BE2C (cell line): ENCODE data around the gene UBE2G2.

ENCODE experiments used
- DNase-seq: peaks from one replicate; pipeline ENCODE4 v3.0.0-alpha.2; 2020
- H3K27me3 ChIP-seq: fragments of 250-450 bp; sonication (Bioruptor Pico); 2 replicates; pipeline ENCODE4 v1.5.1; 2020; ENCODE audit warnings: mild to moderate bottlenecking
- H3K36me3 ChIP-seq: fragments of 250-450 bp; sonication (Bioruptor Pico); 2 replicates; pipeline ENCODE4 v1.5.1; 2020; ENCODE audit warnings: mild to moderate bottlenecking
- H3K4me1 ChIP-seq: fragments of 250-450 bp; sonication (Bioruptor Pico); 2 replicates; pipeline ENCODE4 v1.5.1; 2020
- H3K4me3 ChIP-seq: 2 replicates; pipeline ENCODE4 v1.5.1; 2011; ENCODE audit warnings: low read depth, low read length
- H3K9me3 ChIP-seq: fragments of 250-450 bp; sonication (Bioruptor Pico); 2 replicates; pipeline ENCODE4 v1.5.1; 2020
- TF ChIP-seq, protein P1 (sequence below): IDR thresholded peaks from 2 replicates; pipeline ENCODE4 v1.5.1; 2012; ENCODE audit warnings: mild to moderate bottlenecking, low read depth, low read length

The UBE2G2 gene

DNA sequence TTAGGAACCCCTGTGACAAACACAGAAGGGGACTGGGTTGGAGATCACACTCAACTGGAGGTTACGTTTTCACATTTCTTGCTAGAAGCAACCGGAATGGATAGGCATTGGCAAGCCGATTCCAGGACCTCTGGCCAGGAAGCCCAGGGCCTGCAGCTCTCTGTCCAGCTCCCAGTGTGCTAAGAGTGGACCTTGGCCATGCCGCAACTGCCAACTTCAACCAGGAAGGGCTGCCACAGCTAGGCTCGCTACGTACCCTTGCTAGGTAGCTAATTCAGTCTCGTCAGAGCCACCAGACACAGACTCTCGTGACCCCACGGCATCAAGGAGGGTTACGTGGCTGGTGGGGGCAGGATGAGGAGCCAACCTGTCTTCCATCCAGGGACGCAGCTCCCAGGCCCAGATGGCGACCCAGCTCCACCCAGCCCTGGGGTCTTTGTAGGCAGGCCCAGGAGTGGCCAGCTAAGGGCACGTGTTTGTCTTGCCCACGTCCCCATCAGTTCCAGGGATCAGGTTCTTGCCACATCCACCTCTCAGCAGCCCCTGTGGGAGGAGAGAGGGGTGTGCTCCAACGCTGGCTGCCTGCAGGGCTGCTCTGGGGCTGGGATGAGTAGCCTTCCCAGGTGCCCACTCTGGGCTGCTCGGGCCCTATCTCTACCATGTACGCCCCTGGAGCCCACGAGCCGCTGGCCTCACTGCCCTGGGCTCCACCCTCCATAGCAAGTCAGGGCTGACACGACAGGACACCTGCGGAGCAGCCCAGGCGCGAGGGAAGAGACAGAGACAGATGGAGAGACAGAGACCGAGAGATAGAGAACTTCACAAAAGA lies 39.2 kb downstream of the UBE2G2 start:
- no peaks in the 10 kb centered on the region for H3K27me3 ChIP-seq

DNA sequence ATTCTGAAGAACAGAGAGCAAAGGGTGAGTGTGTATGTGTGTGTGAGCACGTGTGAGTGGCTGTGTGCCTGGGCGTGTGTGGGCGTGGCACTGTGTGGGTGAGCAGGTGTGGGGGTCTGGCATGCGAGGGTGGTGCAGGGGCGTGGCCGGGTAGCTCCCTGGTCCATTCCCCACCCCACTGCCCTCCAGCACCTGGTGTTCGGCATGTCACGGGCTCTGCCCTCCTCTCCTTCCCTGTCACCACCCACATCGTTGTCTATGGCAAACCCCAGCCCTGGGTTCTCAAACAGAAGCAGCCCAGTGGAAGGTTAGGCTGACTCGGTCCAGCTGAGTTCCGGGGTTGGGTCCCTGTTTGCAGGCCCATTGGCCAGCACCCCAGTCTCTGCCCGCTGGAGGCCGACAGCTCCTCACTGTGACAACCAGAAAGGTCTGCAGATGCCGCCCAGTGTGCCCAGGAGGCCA lies 39.8 kb downstream of the UBE2G2 start:
- Histone ChIP-seq H3K9me3 (no peaks in the 10 kb centered on the region), H3K27me3 (no peaks in the 10 kb centered on the region), H3K36me3 (no peaks in the 10 kb centered on the region), H3K4me1 (no peaks in the 10 kb centered on the region), H3K4me3 (no peak overlapping the region)
- TF ChIP-seq, protein P1, sequence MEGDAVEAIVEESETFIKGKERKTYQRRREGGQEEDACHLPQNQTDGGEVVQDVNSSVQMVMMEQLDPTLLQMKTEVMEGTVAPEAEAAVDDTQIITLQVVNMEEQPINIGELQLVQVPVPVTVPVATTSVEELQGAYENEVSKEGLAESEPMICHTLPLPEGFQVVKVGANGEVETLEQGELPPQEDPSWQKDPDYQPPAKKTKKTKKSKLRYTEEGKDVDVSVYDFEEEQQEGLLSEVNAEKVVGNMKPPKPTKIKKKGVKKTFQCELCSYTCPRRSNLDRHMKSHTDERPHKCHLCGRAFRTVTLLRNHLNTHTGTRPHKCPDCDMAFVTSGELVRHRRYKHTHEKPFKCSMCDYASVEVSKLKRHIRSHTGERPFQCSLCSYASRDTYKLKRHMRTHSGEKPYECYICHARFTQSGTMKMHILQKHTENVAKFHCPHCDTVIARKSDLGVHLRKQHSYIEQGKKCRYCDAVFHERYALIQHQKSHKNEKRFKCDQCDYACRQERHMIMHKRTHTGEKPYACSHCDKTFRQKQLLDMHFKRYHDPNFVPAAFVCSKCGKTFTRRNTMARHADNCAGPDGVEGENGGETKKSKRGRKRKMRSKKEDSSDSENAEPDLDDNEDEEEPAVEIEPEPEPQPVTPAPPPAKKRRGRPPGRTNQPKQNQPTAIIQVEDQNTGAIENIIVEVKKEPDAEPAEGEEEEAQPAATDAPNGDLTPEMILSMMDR, result no peak
- no peak for DNase-seq

More for the DNA sequence above, 39.2 kb downstream of the UBE2G2 start:
- Histone ChIP-seq H3K9me3 (no peaks in the 10 kb centered on the region), H3K4me1 (no peaks in the 10 kb centered on the region), H3K36me3 (no peaks in the 10 kb centered on the region), H3K4me3 (no peak overlapping the region)
- TF ChIP-seq, protein P1, result no peak
- no peak for DNase-seq

DNA sequence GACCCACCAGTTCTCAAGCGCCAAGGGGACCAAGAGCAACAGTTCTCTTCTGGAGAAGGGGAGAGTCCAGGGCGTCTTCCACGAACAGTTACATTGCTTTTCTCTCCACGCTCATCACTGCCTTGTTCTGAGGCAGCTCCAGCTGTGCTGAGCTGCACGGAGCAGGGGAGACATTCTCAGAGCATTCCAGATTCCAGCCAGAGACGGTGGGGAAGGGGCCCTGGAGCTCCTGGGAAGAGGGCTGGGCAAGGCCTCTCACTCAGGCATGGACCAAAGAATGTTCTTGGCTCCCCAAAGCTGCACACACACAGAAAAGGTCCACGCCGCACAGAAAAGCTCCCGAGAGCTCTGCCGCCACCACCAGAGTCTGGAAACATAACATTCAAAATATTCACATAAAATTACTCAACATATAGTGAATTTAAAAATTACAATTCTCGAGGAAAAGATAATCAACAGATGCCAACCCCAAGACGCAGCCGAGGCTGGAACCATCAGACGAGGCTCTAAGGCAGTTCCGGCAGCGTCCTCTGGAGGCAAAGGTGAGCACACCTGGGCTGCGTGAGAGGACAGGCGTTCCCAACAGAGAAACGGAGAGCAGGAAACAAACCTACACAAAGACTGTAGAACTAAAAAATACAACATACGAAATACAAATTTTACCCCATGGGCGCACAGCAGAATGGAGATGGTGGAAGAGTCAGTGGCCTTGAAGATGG lies 40.5 kb downstream of the UBE2G2 start:
- Histone ChIP-seq H3K4me3 (no peak overlapping the region), H3K27me3 (no peaks in the 10 kb centered on the region), H3K36me3 (no peaks in the 10 kb centered on the region), H3K9me3 (no peaks in the 10 kb centered on the region), H3K4me1 (no peaks in the 10 kb centered on the region)
- TF ChIP-seq, protein P1, result peak; percentile 41
- no peak for DNase-seq

DNA sequence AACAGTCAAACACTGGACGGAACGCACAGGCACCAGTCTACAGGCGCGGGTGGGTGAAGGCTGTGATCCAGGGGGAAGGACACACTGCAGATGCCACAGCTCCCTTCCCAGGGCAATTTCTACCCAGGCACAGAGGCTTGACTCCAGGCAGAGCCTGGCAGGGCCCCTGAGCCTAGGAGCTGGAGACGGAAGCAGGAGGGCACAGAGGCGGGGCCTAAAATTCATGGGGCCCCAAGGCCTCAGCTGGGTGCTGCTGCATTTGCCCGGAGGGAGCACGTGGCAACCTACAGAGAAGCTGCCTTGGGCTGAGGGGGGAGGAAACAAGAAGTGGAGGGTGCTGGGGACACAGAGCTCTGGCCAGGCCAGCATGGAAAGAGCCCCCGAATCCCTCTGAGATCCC lies 41.2 kb downstream of the UBE2G2 start:
- DNase-seq, result no peak
- H3K9me3 ChIP-seq, result no peaks in the 10 kb centered on the region
- H3K4me1 ChIP-seq, result no peaks in the 10 kb centered on the region
- H3K27me3 ChIP-seq, result no peaks in the 10 kb centered on the region; the same call in 1 of the 2 replicates
- no peak overlapping the region for H3K4me3 ChIP-seq
- TF ChIP-seq, protein P1, result no peak
- no peaks in the 10 kb centered on the region for H3K36me3 ChIP-seq

DNA sequence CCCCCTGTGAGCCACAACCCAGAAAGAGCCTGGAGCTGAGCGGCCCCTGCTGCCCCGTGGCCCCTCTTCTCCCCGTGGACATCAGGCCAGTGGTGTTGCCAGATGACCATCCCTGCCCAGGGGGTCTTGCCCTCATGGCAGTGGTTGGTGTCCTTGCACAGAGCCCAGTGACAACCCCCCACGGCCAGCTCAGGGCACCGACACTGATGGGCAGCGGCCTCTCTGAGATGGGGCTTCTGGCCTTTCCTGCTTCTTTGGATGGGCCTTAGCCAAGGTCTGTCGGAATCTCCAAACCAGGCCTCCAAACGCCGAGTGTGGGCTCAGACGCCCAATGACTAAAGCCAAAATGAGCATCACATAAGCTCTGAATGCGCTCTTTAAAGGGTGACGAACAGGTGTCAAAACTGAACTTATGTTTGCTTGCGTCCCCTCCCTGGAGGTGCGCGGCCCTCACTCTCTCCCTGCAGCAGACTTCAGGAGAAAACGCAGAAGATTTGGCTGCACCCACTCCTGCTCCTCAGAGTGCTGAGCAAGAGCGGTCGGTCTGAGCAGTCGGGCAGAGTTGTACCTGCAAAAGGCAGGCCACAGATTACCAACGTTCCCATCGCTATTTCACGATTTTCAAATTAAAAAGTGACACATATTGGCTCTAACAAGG lies 41.9 kb downstream of the UBE2G2 start:
- H3K9me3 ChIP-seq, result no peaks in the 10 kb centered on the region
- TF ChIP-seq, protein P1, result no peak
- H3K4me3 ChIP-seq, result no peak overlapping the region
- DNase-seq, result no peak
- H3K36me3 ChIP-seq, result no peaks in the 10 kb centered on the region
- H3K4me1 ChIP-seq, result no peaks in the 10 kb centered on the region
- H3K27me3 ChIP-seq, result no peaks in the 10 kb centered on the region; the same call in 1 of the 2 replicates
